SH-SY5Y (cell line): ENCODE data around the gene IFNG.

Source experiments
- GATA2 ChIP-seq: IDR thresholded peaks from 2 replicates; pipeline ENCODE4 v1.6.1; 2011; ENCODE audit warnings: mild to moderate bottlenecking, low read depth, low read length
- GATA3 ChIP-seq: IDR thresholded peaks from 2 replicates; pipeline ENCODE4 v1.6.1; 2011; ENCODE audit warnings: low read depth, mild to moderate bottlenecking, low read length, moderate library complexity

Gene IFNG

GRCh38 chr12:68159681-68160304, at the start of gene IFNG:
Gene IFNG, minus strand, starts transcription at chr12:68159740. Its CDS starts 125 bp downstream, at chr12:68159615.
- TF ChIP-seq GATA2 (no peak), GATA3 (no peak)

- peak; percentile 35; the same call in 1 of the 2 replicates for TF ChIP-seq GATA2
Observed at GRCh38 chr12:68209048-68209728, 49.6 kb upstream of the IFNG start.

GRCh38 chr12:68207276-68207675, 47.7 kb upstream of the IFNG start:
- TF ChIP-seq GATA3 (no peak), GATA2 (no peak)

- no peak for TF ChIP-seq GATA3
- no peak for TF ChIP-seq GATA2
Observed at GRCh38 chr12:68206446-68206845, 46.9 kb upstream of the IFNG start.

GRCh38 chr12:68203460-68203875, 43.9 kb upstream of the IFNG start:
- TF ChIP-seq GATA2 (no peak), GATA3 (no peak)

GRCh38 chr12:68200854-68201253, 41.3 kb upstream of the IFNG start:
- TF ChIP-seq GATA2 (no peak), GATA3 (no peak)

GRCh38 chr12:68199127-68199526, 39.6 kb upstream of the IFNG start:
- no peak for TF ChIP-seq GATA3
- no peak for TF ChIP-seq GATA2

- TF ChIP-seq GATA2, result no peak
- no peak for TF ChIP-seq GATA3
Observed at GRCh38 chr12:68198507-68199086, 39.1 kb upstream of the IFNG start.

GRCh38 chr12:68190301-68190700, 30.8 kb upstream of the IFNG start:
- TF ChIP-seq GATA2, result no peak
- no peak for TF ChIP-seq GATA3

GRCh38 chr12:68189821-68190242, 30.3 kb upstream of the IFNG start:
- no peak for TF ChIP-seq GATA2
- no peak for TF ChIP-seq GATA3

- no peak for TF ChIP-seq GATA3
- TF ChIP-seq GATA2, result no peak
Observed at GRCh38 chr12:68185598-68185997, 26.1 kb upstream of the IFNG start.

- TF ChIP-seq GATA3, result no peak
- TF ChIP-seq GATA2, result no peak
Observed at GRCh38 chr12:68180792-68181744, 21.5 kb upstream of the IFNG start.

- TF ChIP-seq GATA2 (no peak), GATA3 (no peak)
Observed at GRCh38 chr12:68178774-68179439, 19.4 kb upstream of the IFNG start.
